HG03571 (cell line): ENCODE measurements around the gene PRRC2C.
"Not testable (repeated sequence)": the region's sequence is repeated elsewhere in the genome, so short reads cannot be mapped to it uniquely, and the experiment has no call there.

ENCODE experiments used
- ATAC-seq: cut with Tn5 transposase; IDR thresholded peaks from one replicate; pipeline ENCODE4 v1.9.1; 2021; ENCODE audit not compliant: unreplicated experiment

PRRC2C gene

GRCh38 chr1:171500304-171500703 is 15.0 kb downstream of the PRRC2C start:
- ATAC-seq = no peak

- ATAC-seq = no peak
These were observed 15.5 kb downstream of the PRRC2C start for GRCh38 chr1:171500803-171501202.

GRCh38 chr1:171501305-171502024 is 16.1 kb downstream of the PRRC2C start:
- peak; percentile 81 for ATAC-seq

- no peak for ATAC-seq
These were observed 21.4 kb downstream of the PRRC2C start for GRCh38 chr1:171506525-171507304.

GRCh38 chr1:171507435-171507834 is 22.1 kb downstream of the PRRC2C start:
- ATAC-seq = no peak

- ATAC-seq = no peak
These were observed 23.9 kb downstream of the PRRC2C start for GRCh38 chr1:171509191-171509590.

- no peak for ATAC-seq
These were observed 28.4 kb downstream of the PRRC2C start for GRCh38 chr1:171513743-171514142.

GRCh38 chr1:171515299-171515698 is 30.0 kb downstream of the PRRC2C start:
- ATAC-seq = peak; percentile 60

GRCh38 chr1:171515741-171516140 is 30.4 kb downstream of the PRRC2C start:
- no peak for ATAC-seq

- ATAC-seq = no peak
These were observed 36.2 kb downstream of the PRRC2C start for GRCh38 chr1:171521567-171521966.

- no peak for ATAC-seq
These were observed 45.3 kb downstream of the PRRC2C start for GRCh38 chr1:171530676-171531075.

GRCh38 chr1:171532520-171532919 is 47.2 kb downstream of the PRRC2C start:
- ATAC-seq = no peak

GRCh38 chr1:171545523-171545922 is 60.2 kb downstream of the PRRC2C start:
- ATAC-seq = no peak

GRCh38 chr1:171550050-171550449 is 64.7 kb downstream of the PRRC2C start:
- ATAC-seq = no peak

GRCh38 chr1:171550598-171551100 is 65.3 kb downstream of the PRRC2C start:
- not testable (repeated sequence) for ATAC-seq

GRCh38 chr1:171553960-171554359 is 68.6 kb downstream of the PRRC2C start:
- not testable (repeated sequence) for ATAC-seq

- no peak for ATAC-seq
These were observed 78.3 kb downstream of the PRRC2C start for GRCh38 chr1:171563675-171564074.

- no peak for ATAC-seq
These were observed 81.1 kb downstream of the PRRC2C start for GRCh38 chr1:171566467-171566866.

- ATAC-seq = no peak
These were observed 85.0 kb downstream of the PRRC2C start for GRCh38 chr1:171570295-171570694.

- no peak for ATAC-seq
These were observed 90.8 kb downstream of the PRRC2C start for GRCh38 chr1:171576144-171576543.

- ATAC-seq = no peak
These were observed 95.9 kb downstream of the PRRC2C start for GRCh38 chr1:171581226-171581625.

- no peak for ATAC-seq
These were observed 96.4 kb downstream of the PRRC2C start for GRCh38 chr1:171581766-171582165.
